HepG2 (cell line): Measurements from ENCODE around the gene DHRS13. TPM values are rescaled to one million over a fixed set of nuclear protein-coding genes. Genes with fewer than 3 reads are reported as not detected.
A peak's percentile ranks its signal among the peaks of the same experiment; 100 is the strongest.

Experiments used
- BCL3 ChIP-seq: sonication (generic); formaldehyde crosslinking; IDR thresholded peaks from 2 replicates; pipeline ENCODE4 v1.5.1; 2020; ENCODE audit warnings: mild to moderate bottlenecking, missing genetic modification reagents, moderate library complexity
- KDM1A ChIP-seq: IDR thresholded peaks from 2 replicates; pipeline ENCODE4 v1.6.1; 2016; ENCODE audit warnings: missing compliant biosample characterization
- NR0B2 ChIP-seq: sonication (generic); formaldehyde crosslinking; IDR thresholded peaks from 2 replicates; pipeline ENCODE4 v1.4.0; 2020; ENCODE audit warnings: mild to moderate bottlenecking, missing genetic modification reagents
- SRSF4 ChIP-seq: fragments of 200-400 bp; formaldehyde crosslinking; IDR thresholded peaks from one replicate; pipeline ENCODE4 v1.6.1; 2018; ENCODE audit warnings: mild to moderate bottlenecking, low read depth, low read length, moderate library complexity; ENCODE audit not compliant: poor library complexity, severe bottlenecking
- ZFP82 ChIP-seq: sonication (generic); formaldehyde crosslinking; IDR thresholded peaks from 2 replicates; pipeline ENCODE4 v1.5.1; 2020; ENCODE audit warnings: mild to moderate bottlenecking, missing genetic modification reagents, borderline replicate concordance
- ZNF101 ChIP-seq: sonication (generic); formaldehyde crosslinking; IDR thresholded peaks from 2 replicates; pipeline ENCODE4 v1.4.0; 2020; ENCODE audit warnings: mild to moderate bottlenecking, low read depth, missing genetic modification reagents, borderline replicate concordance
- ZNF138 ChIP-seq: sonication (generic); formaldehyde crosslinking; IDR thresholded peaks from 2 replicates; pipeline ENCODE4 v1.5.0; 2020; ENCODE audit warnings: mild to moderate bottlenecking, low read depth, missing genetic modification reagents
- ZNF451 ChIP-seq: sonication (generic); formaldehyde crosslinking; IDR thresholded peaks from 2 replicates; pipeline ENCODE4 v1.5.0; 2020; ENCODE audit warnings: mild to moderate bottlenecking, missing genetic modification reagents
- polyA plus RNA-seq, 8 experiments: library from polyadenylated mRNA; depleted of rRNA in 3 of 8; stranded (reverse) in 7 of 8; unstranded in 1 of 8; fragments of >200 nt; fragmentation: Illumina TruSeq in 4 of 8; extraction: Trizol in 4 of 8; gene quantifications; 2 replicates each; pipeline versions ENCODE4 v1.2.1 to v1.2.3, GENCODE V29; 2011 to 2016; ENCODE audit warnings: low read depth in 4 of 8, missing spikeins in 1 of 8, mixed read lengths in 1 of 8; ENCODE audit not compliant: insufficient read depth in 1 of 8
- total RNA-seq, 5 experiments: library from RNA; depleted of rRNA; stranded (reverse); fragments of >200 nt; fragmentation: Illumina TruSeq; extraction: Trizol; gene quantifications; 2 replicates each; pipeline ENCODE4 v1.2.3, GENCODE V29; 2016; ENCODE audit warnings: low read depth in 1 of 5

Gene DHRS13
- total and polyA plus RNA-seq, 2 of the 13 experiments (the other 11 are each of a cell fraction or from before 2014, with no cell fraction given) = 11.8 to 12.6 TPM

GRCh38 chr17:28901866-28902818, 737 bp downstream of the DHRS13 start (continued):
- peak; percentile 55; the same call in 1 of the 2 replicates for TF ChIP-seq BCL3
- peak; percentile 34; the same call in 1 of the 2 replicates for TF ChIP-seq KDM1A (CRISPR knock-in tag)
- TF ChIP-seq ZFP82 (CRISPR knock-in tag) = 0 out of 2 replicates have a peak, but pooled peaks have one; percentile 59
- no peak for TF ChIP-seq ZNF138 (CRISPR knock-in tag)
- TF ChIP-seq SRSF4 = no peak
- TF ChIP-seq ZNF451 (CRISPR knock-in tag) = no peak
- TF ChIP-seq NR0B2 (CRISPR knock-in tag) = no peak
- TF ChIP-seq ZNF101 (CRISPR knock-in tag) = no peak; the same call in 1 of the 2 replicates
- TF ChIP-seq, all 625 proteins: peak for 49
